ENCODE results near the gene RPN2.

GRCh38 chr20:37193226-37193625, 14.1 kb downstream of the RPN2 start:
- no peak for TF ChIP-seq CTCF (IDR thresholded peaks at IDR 0.05)
- no peak for TF ChIP-seq POLR2A (IDR thresholded peaks at IDR 0.05)
- no peak for TF ChIP-seq POLR2AphosphoS5 (IDR thresholded peaks at IDR 0.05)
- no peak for TF ChIP-seq EP300 (IDR thresholded peaks at IDR 0.05)

Measured in gastroesophageal sphincter (tissue), 3 donors.